Activated T-cell treated with anti-CD3 and anti-CD28 coated beads, Interleukin-2, amount 50 U/mL, for 1 hour (primary cell): Measurements from ENCODE around the gene ANKRD63.

ENCODE experiments used
- DNase-seq: peaks from one replicate; pipeline ENCODE4 v3.0.0-alpha.2; 2020

The ANKRD63 gene

DNA sequence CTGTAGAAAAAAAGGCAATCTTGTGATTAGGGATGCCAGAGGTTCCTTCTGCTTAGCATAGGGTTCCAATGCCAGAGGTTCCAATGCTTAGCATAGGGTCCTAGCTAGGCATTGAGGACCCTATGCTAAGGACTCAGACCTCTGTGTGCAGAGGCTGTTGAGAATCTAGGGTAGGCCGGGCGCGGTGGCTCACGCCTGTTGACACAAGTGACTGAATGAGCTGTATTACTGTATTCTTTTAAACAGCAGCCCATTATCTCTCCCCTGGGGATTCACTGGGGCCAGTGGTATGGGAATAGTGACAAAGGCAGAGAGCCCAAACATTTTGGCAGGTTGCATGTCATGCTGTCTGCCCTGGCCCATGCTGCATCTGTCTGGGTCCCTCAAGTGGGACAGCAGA, 27.8 kb downstream of the ANKRD63 start:
- DNase-seq, result no peak

DNA sequence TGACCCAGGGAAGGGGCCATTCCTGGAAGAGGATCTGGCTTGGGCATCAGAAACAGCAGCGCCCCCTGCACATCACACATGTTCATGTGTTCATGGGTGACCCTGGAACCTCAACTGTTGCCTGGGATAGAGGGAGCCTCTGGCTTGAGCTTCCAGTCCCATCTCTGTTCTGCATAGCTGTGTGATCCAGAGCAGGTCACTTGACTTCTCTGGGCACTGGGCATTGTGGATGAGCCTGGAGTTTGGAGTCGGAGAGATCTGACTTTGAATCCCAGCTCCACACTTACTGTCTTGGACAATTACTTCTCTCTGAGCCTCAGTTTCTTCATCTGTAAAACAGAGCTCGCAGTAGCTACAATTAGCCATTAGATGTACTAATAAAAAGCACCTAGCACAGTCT, 28.4 kb downstream of the ANKRD63 start:
- no peak for DNase-seq

DNA sequence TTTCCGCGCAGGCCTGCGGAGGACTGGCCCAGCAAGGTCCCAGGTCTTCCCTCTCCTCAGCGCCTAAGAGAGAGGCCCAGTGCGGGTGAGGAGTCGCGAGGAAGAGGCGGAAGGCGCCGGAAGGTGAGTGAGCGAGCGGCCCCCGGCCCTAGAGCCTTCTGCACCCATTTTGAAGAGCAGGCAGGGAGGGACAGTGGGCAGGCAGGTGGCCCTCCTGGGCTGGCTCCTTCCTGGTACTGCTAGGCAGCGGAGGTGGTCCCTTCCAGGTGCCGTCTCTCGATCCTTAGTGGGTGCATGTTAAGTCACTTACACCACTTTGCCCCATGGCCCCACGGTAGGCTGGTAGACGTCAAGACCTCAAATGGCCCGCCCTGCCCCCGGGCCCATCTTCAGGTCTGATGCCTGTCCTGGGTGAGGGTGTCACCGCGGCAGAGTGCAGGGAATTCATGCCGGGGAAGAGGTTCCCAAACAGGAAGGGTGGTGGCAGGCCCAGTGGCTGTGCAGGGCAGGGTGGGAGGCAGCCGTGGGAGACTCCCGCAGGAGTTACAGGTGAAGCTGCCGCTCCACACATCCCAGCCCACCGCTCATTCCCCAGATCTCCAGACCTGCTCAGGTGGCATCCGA, 29.6 kb downstream of the ANKRD63 start:
- no peak for DNase-seq

DNA sequence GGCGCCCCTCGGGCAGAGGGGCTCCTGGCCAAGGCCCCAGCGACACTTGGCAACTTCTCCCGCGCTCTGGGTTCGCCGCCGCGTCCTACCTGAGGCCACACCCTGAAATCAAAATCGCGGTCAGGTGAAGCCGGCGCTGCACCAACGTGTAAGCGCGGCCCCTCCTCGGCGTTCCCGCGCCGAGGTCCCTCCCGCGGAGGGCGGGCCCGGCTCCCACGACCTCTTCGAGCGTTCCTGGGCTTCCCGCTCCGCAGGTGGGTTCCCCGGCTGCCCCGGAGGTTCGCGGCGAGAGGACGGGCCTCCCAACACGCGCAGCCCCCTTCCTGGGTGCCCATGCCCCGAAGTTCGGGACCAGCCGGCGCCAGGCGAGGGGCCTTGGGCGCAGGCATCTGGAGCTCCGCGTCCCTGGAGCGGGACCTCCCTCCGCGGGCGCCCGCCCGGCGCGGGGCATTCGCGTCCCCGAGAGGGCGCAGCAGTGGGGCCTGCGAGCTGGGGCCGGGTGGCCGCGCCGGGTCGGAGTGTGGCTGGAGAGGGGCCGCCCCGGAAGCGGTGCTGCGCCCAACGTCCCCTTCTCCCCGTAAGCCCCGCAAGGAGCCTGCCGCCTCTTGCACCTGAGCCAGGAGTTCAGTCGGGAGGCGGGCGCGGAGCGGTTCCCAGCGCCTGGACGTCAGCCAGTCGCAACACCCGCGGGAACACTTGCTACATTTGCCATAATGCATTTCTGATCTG, 30.3 kb downstream of the ANKRD63 start:
- DNase-seq, result peak; percentile 35

DNA sequence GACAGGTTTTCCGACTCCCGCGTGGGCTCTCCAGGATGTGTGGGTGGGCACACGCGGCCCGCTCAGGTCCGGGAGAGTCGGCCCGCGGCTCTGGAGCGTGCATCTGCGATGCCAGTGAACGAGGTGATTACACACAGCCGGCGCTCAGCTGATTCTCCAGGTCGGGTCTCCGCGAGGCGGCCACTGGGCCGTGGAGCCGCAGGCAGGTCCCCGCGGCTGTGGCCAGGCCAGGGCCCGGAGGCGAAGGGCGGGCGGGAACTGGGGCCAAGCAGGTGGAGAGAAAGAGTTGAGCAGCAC, 30.8 kb downstream of the ANKRD63 start:
- DNase-seq, result no peak

DNA sequence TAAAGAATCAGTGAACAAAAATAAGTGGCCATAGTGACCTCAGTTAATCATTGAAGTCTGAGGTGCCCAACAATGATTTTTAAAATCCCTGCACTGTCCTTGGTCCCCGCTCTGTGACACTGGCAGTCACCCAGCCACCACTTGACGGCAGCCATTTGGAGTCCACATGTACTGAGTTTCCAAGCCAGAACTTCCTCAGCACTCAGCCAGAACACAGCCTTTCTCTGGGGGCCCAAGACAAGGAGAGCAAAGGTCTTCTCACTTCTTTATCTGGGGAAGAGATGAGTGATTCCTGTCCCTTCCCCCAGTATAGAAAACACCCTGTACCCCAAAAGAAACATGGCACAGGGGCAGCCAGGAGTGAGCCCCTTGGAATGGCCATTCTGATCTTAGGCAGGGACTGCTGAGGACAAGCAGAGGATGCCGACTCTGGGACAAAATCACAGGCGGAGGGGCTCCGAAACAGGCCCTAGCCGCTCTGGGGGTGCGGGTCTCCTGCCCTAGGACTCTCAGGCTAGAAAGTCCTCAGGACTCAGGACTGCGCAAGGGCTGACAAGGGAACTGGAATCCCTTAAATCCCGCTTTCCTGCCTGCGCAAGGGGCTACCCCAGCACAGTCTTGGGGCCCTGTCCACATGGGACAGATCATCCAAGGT, 31.3 kb downstream of the ANKRD63 start:
- no peak for DNase-seq

DNA sequence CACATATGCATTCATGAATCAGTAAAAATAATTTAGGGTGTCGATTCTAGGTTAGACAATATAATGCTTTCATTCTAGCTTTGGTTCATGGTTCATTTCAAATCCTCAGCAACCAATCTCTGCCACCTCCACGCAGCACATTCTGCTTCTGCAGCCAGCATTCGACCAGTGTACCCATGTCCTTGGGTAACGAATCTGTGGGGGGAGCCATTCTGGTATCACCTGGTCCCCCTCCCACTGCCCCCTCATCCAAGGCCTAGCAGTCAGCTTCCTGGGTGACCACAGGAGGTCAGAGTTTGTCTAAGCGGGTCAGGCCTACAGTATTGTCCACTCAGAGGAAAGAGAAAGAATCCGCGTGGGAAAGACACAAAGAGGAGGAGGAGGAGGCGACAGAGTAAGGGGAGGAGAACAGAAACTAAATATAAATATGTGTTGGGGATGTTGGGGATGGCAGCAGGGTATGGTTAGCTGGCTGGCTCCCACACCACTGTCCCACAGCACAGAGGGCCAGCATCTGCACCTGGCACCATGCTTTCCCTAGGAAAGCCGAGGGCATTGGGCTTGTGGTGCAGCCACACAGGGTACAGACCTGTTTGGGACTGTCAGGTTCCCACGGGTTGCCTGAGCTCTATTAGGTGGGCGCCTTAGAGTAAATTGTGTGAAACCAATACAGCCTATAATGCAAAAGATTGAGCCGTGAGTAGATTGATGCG, 31.9 kb downstream of the ANKRD63 start:
- DNase-seq, result no peak

DNA sequence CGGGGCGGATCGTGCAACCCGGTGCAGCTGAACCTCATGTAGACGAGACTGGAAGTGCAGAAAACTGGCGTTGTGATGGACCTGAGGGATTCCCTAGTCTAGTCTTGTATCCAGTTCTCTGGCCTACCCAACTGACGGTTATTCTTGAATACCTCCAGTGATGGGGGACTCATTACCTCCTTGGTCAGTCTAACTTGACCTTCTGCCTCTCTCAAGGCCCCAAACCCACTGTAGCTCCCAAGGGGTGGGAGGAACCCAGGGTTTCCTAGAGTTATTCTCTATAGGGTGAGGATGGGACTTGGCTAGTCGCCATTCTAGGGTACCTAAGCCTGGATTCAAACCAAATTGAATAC, 32.6 kb downstream of the ANKRD63 start:
- no peak for DNase-seq

DNA sequence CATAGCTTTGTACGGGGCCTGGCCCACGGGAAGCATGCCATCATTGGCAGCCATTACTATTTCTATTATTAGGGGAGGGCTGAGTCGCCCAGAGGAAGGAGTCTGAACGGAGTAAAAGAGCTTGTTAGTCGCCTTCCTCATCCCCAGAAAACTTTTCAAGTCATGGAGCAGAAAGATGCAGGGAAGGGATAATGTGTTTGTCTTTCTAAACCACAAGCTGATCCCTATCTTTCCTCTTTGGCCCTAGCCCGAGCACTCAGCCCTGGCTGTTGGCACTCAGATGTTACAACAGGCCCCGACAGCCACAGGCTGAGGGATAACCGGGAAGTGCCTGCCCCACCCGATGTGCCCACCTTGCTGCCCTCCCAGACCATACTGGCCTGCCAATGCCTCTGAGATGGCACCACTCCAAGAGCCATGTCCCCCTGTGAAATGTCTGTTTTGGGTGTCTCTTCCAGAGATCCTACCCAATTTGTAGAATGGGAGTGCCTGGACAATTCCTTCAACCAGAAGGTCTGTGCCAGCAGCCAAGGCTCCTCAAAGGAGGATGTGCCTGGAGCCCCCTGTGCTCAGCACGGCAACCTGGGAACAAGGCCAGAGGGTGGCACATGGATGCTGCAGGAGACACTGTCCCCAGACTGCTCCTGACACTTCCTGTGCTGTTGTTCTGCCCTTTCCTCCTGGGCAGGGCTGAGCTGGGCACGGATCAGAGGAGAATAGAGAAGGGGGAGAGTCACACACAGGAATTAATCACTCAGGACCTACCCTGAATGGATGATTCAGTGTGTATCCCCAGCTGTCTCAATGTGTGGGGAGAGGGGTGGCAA, 33.2 kb downstream of the ANKRD63 start:
- no peak for DNase-seq

DNA sequence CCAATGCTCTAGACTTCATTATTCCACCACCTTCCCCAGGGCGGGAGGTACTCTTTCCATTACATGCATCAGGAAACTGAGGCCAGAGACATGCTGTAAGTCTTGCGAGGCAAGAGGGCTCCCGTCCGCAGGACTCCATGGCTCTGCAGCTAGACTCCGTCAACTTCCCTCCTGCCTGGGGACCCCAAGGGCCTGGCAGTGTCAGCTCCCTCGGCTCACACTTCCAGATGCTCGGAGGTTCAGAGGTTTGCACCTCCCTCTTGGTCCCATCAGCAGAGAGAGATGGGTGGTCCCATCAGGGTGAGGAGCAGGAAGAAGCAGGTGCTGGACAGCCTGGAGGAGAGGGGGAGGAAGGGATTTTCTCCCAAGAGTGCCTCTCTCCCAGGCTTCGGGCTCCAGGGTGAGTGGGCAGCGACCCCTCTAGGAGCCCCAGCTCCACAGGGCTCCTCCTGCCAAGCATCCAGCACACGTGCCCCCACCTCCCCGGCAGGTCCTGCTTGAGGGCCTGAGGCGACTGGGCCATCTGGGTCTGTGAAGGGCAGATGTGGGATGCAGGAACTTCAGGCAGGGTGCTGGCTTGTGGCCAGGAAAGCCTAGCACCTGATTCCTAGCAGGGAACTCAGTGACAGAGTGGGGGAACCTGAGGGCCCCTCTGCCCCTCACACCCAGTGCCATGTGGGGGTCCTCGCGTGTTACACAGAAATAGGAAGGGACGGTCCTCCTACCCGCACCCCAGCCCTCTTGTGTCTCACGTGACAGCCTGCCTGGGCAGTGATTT, 34.7 kb downstream of the ANKRD63 start:
- no peak for DNase-seq

DNA sequence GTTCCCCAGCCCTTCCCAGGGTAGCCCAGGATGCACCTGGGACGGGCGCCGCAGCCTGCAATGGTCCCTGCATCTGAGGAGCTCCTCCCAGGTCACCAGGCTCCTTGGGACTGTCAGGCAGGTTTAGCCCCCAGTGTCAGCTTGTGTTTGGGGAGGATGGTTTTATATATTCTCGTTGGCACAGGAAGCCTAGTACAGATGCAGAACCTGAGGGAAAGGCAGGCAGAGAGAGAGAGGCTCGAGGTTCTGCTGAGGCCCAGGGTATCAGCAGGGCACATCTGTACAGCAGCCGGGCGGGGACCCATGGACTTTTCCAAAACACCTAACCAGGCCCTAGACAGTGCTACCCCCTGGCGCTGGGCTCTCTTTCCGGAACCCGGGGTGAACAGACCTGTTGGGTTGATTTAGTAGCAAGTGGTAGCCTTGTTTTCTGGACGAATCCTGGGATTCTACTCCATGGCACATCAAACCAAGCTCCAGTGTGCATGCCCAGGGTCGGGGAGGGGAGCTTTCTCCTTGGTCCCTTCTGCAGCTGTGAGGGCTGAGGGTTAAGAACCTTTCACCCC, 35.4 kb downstream of the ANKRD63 start:
- no peak for DNase-seq

DNA sequence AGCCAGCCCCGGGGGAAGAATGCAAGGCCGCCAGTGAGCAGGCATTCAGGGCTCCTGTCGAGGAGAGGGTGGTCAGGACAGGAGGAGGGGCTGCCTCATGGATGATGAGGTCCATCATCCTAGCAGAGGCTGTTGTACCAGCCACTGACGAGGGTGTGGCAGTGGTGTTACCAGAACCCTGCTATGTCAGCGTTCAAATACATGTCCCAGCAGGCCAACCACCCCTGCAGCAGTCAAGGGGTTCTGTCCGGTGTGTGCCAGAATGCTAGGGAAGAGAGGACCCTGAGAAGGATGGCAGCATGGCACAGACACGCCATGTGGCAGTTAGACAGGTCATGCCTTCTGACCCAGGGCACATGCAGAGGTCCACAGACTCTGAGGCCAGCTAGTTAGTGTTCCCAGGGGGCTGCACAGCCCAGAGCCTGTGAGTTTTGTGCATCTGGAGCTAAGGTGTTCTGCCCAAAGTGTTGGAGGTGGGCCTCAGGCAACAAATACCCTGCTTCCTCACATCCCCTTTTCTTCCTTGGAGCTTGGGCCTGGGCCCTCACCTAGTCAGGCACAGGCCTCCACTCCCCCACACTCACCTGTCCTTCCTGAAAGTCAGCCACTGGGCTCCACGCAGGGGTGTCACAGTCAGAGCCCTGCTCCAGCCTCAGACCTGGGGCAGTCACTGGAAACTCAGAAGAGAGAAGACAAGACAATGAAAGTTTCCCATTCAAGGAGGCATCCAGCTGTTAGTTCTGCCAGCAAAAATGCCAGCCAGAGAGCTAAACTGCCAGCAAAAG, 36.2 kb downstream of the ANKRD63 start:
- no peak for DNase-seq

DNA sequence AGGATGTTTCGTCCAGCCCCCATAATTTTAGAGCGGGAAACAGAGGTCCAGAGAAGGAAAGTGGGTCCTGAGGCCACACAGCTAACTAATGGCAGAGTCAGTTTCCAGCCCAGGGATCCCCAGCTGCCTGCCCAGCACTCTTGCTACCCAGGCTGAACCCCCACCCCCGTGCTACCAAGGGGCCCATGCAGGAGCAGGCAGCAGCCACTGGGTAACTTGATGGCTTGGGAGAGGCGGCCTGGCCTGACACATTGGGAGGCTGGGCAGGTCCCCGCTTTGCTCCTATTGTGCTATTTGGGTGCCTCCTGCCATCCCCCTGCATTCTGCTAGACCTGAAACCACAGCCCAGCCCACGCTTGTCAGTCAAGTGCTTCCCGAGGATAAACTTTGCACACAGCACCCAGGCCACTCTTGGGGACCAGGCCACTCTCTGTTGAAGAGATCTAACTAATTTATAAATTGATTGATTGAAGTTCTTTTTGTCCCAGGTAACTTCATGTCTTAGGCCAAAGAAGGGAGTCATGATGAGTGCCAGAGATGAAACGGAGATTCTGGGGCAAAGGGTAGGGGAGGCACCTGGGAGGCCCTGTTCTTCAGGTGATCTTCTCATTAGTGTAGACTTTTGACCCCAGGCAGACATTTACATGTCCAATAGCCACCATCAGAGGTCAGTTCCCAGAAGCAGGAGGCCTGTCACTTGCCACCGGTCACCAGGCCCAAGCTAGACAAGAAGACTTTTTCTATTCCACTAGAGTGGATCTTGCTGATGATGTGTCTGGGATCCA, 37.0 kb downstream of the ANKRD63 start:
- DNase-seq, result no peak

DNA sequence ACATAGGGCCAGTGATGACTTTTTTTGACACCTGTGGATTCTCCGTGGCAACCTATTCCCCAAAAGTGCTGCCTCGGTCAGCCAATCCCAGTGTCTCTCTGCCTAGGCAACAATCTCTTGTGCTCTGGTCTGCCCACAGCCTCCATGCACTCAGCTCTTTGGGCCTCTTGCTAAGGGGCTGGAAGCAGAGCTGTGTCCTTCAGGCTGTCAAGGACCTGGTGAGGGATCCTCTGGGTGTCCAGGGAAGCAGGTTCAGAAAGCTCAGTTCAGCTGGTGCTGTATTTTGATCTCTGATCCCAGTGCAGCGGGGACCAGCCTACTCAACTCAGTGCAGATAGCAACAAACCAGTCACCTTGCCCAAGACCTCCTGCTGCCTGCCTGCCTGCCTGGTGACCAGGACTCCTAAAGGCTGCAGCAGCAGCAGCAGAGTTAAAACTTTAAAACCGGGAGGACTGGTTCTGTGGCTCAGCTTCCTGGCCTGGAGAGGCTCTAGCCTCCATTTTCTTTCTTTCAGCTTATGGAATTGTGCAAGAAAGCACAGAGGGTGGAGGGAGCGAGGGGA, 37.8 kb downstream of the ANKRD63 start:
- no peak for DNase-seq

DNA sequence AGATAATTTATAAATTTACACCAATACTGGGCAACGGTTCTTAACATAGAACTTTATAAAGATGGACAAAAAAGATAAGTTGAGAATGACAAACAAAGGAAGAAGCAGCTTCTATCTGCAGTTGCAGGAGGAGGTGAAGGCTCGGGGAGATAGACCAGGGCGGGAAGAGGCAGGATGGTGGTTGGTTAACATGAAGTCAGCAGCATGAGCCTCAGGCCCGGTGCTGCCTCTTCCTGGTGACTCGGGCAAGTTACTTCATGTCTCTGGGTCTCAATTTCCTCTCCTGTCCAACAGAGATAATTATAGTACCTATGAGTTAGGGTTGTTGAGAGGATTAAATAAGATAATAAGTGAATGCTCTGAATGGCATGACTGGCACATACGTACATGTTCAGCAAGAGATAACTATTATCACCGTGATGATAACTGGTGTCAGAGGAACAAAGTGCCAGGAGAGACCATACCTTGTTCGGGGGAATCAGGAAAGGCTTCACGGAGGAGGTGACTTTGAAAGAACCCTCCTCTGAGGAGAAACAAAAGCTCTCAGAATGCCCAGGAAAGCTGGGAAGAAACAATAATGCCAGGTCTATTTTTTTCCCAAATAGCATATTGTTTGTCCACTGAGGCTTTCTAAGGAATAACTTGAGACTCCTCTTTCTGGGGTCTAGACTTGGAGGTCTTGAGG, 39.6 kb downstream of the ANKRD63 start:
- DNase-seq, result no peak

DNA sequence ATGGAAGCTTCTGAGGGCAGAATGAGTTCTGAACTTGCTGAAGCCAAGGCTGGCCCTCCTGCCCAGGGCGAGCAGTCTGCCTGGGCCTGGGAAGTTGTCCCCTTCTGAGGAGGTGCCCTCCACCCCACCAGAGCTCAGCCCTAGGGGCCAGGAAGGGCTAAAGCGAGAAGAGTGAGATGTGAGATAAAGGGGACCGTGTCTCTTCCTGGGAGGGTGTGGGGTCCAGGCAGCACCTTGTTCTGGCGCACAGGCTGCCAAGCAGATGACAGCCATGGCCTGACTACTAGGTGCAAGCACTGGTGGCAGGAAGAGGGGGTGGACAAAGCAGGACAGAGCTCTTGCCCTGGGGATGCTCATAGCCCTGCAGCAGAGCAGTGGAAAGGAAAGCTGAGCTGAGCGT, 40.3 kb downstream of the ANKRD63 start:
- no peak for DNase-seq

DNA sequence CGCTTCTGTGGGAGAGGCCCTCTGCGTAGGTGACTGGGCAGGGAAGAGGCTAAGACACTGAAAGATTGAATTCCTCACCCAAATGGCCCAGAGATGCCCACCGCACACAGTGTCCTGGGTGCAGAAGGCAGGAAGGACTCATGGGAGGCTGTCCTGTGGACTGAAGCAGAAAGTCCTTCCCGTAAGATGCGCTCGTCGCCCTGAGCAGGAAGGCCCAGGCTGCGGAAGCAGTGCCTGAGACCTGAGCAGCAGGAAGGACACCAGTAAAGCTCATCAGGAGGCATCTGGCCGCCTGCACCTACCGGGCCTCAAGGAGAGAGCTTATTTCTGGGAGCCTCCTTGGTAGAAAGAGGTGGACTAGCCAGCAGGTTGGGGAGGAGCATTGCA, 40.7 kb downstream of the ANKRD63 start:
- no peak for DNase-seq

DNA sequence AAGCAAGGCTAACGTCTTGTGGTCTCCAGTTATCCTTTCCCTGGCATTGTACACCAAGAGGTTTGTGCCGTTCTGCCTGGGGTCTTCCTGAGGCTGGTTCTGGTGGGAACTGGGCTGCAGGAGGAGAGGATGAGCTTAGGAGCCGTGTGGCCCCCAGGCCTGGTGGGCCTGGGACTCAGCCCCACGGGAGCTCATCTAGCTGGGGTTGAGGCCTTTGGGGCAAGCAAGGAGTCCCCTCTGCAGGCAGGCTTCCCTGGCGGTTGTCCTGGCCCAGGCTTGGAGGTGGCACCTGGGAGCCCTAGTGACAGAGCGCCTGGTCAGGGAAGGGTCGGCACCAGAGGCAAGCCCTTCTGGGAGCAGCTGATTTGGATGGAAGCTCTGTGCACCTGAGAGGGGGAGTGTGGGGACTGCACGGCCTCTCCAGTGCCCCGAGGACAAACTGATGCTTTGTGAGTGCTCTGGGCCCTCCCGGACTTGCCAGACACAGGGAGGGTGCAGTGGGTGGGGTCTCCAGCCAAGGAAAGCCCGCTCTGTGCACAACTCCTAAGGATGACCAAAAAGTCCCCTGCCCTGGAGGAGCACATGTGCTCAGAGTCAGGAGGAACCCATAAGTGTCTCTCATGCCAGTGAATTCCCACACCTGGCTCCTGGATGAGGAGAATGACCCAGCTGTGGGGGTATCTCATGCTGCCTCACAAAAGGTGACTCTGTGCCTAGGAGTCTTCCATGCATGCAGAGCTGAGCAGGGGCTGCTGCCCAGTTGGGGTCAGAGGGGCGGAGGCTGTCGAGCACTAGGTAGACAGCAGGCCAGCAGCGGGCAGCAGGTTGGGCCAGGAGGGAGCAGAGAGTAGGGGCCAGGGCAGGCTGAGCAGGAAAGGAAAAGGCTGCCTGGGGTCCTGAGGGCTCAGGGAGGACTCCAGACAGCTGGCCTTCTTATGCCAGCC, 41.3 kb downstream of the ANKRD63 start:
- DNase-seq, result no peak
